PC-3 (cell line): ENCODE results near the gene CARD11. TPM values are rescaled to one million over a fixed set of nuclear protein-coding genes. Genes with fewer than 3 reads are reported as not detected.

Experiments used
- ATAC-seq: fragments of 200-7000 bp; cut with Tn5 transposase; 2 replicates; pipeline ENCODE4 v1.9.1; 2020; ENCODE audit warnings: mild to moderate bottlenecking, moderate library complexity
- BruUV-seq: library from RNA; stranded (reverse); fragments of 400-500 nt; replicated peaks from 2 replicates; lab custom pipeline; 2021; lab: Mats Ljungman, UMichigan
- CTCF ChIA-PET: fragments of 300-600 bp; sonication (Branson Sonifier 250); formaldehyde crosslinking; loops from one replicate; lab custom pipeline; 2022; ENCODE audit warnings: antibody characterized with exemption; lab: Charles Lee
- POLR2A ChIA-PET: fragments of 300-600 bp; sonication (Branson Sonifier 250); formaldehyde crosslinking; loops from one replicate; lab custom pipeline; 2022; ENCODE audit warnings: antibody characterized with exemption; ENCODE audit not compliant: unreplicated experiment; lab: Charles Lee
- DNase-seq: peaks from one replicate; pipeline ENCODE4 v3.0.0-alpha.2; 2015
- H2AFZ ChIP-seq: fragments of 300-600 bp; sonication (generic); 2 replicates; pipeline ENCODE4 v1.6.0; 2016; ENCODE audit warnings: antibody characterized with exemption, low read length
- H3F3A ChIP-seq: fragments of 300-600 bp; sonication (generic); one replicate; pipeline ENCODE4 v1.6.0; 2017; ENCODE audit warnings: antibody characterized with exemption, low read length, control low read depth, mild to moderate bottlenecking; ENCODE audit not compliant: unreplicated experiment
- H3K27ac ChIP-seq: fragments of 300-600 bp; sonication (generic); 2 replicates; pipeline ENCODE4 v1.5.1; 2016; ENCODE audit warnings: mild to moderate bottlenecking, low read length
- H3K27me3 ChIP-seq: fragments of 300-600 bp; sonication (generic); 2 replicates; pipeline ENCODE4 v1.6.1; 2016; ENCODE audit warnings: low read length, mixed read lengths
- H3K36me3 ChIP-seq: fragments of 300-600 bp; sonication (generic); 2 replicates; pipeline ENCODE4 v1.6.1; 2016; ENCODE audit warnings: low read depth, mixed run types, low read length, mixed read lengths
- H3K4me1 ChIP-seq: fragments of 300-600 bp; sonication (generic); 2 replicates; pipeline ENCODE4 v1.5.1; 2016; ENCODE audit warnings: low read length; ENCODE audit not compliant: insufficient read depth
- H3K4me2 ChIP-seq: fragments of 300-600 bp; sonication (generic); 2 replicates; pipeline ENCODE4 v1.6.0; 2016; ENCODE audit warnings: low read length
- H3K4me3 ChIP-seq: fragments of 300-600 bp; sonication (generic); 2 replicates; pipeline ENCODE4 v1.5.1; 2016; ENCODE audit warnings: mild to moderate bottlenecking, low read length, mixed read lengths
- H3K79me2 ChIP-seq: fragments of 300-600 bp; sonication (generic); 2 replicates; pipeline ENCODE4 v1.6.1; 2017; ENCODE audit warnings: low read length, mixed read lengths
- H3K9ac ChIP-seq: fragments of 300-600 bp; sonication (generic); 2 replicates; pipeline ENCODE4 v1.6.0; 2016; ENCODE audit warnings: mild to moderate bottlenecking, low read length
- H3K9me2 ChIP-seq: fragments of 300-600 bp; sonication (generic); replicated peaks from 2 replicates; pipeline ENCODE4 v1.6.1; 2016; ENCODE audit warnings: mixed run types, low read length, mixed read lengths
- H3K9me3 ChIP-seq: fragments of 300-600 bp; sonication (generic); 2 replicates; pipeline ENCODE4 v1.6.1; 2016; ENCODE audit warnings: low read length, mixed read lengths
- H4K20me1 ChIP-seq: fragments of 300-600 bp; sonication (generic); 2 replicates; pipeline ENCODE4 v1.6.1; 2016; ENCODE audit warnings: low read length, mixed read lengths
- EZH2 ChIP-seq: fragments of 300-600 bp; sonication (generic); IDR thresholded peaks from one replicate; pipeline ENCODE4 v1.6.1; 2017; ENCODE audit warnings: antibody characterized with exemption, mild to moderate bottlenecking, low read length; ENCODE audit not compliant: unreplicated experiment
- EZH2phosphoT487 ChIP-seq: fragments of 300-600 bp; sonication (generic); IDR thresholded peaks from 2 replicates; pipeline ENCODE4 v1.6.1; 2018; ENCODE audit warnings: mild to moderate bottlenecking, antibody characterized with exemption, low read length, borderline replicate concordance
- intact Hi-C: fragments of 100-400 bp; cut with micrococcal nuclease; formaldehyde crosslinking; loops from 2 replicates; pipeline ENCODE4 v1.9.0; 2023
- total RNA-seq: library from RNA; depleted of rRNA; stranded (reverse); fragments of >200 nt; gene quantifications from 2 replicates; pipeline ENCODE4 v1.2.3, GENCODE V29; 2014
- TF ChIP-seq, protein P1 (sequence below): fragments of 300-600 bp; sonication (generic); conservative IDR thresholded peaks from 2 replicates; pipeline ENCODE4 v1.5.1; 2017; ENCODE audit warnings: antibody characterized with exemption, low read depth, mild to moderate bottlenecking, low read length

Gene CARD11
- total RNA-seq, 1 experiment from 2014 or later: not detected

DNA sequence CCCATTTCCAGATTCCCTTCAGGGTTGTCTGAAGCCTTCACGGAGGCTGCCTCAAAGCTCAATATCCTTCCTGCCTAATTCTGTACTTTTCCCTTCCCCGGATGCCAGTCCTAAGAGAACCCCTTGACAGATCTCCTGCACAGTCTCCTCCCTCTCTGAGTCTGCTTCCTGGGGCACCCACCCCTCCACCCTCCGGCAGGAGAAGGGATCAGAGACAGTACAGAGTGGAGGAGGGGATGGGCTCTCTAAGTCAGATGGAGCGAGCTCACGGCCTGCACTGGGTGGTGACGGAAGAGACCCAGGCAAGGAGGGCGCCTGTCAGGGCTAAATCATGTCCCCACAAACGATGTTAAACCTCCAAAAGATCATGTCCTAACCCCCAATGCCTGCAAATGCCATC is 48.0 kb upstream of the CARD11 start:
- Histone ChIP-seq H3K4me1 (no peaks in the 10 kb centered on the region), H3K9ac (no peak overlapping the region), H3K36me3 (no peaks in the 10 kb centered on the region), H3K27ac (no peak overlapping the region), H3K4me3 (no peak overlapping the region), H3K79me2 (no peaks in the 10 kb centered on the region), H3F3A (no peaks in the 10 kb centered on the region), H2AFZ (no peak overlapping the region), H3K27me3 (no peaks in the 10 kb centered on the region), H3K9me3 (no peaks in the 10 kb centered on the region), H3K9me2 (no peaks in the 10 kb centered on the region), H4K20me1 (no peaks in the 10 kb centered on the region), H3K4me2 (no peak overlapping the region)
- ATAC-seq (no peak), DNase-seq (no peak)
- ChIA-PET CTCF (interaction anchor here (0.6 kb wide), 1 partner anchor 42 kb away, joined by 8 read pairs; no protein-coding TSS in a partner anchor), POLR2A (interaction anchor here (0.6 kb wide), 1 partner anchor 582 kb away, joined by 4 read pairs; no protein-coding TSS in a partner anchor)
- BruUV-seq: no TSS peak
- intact Hi-C loops: no loop called here
- TF ChIP-seq, protein P1, sequence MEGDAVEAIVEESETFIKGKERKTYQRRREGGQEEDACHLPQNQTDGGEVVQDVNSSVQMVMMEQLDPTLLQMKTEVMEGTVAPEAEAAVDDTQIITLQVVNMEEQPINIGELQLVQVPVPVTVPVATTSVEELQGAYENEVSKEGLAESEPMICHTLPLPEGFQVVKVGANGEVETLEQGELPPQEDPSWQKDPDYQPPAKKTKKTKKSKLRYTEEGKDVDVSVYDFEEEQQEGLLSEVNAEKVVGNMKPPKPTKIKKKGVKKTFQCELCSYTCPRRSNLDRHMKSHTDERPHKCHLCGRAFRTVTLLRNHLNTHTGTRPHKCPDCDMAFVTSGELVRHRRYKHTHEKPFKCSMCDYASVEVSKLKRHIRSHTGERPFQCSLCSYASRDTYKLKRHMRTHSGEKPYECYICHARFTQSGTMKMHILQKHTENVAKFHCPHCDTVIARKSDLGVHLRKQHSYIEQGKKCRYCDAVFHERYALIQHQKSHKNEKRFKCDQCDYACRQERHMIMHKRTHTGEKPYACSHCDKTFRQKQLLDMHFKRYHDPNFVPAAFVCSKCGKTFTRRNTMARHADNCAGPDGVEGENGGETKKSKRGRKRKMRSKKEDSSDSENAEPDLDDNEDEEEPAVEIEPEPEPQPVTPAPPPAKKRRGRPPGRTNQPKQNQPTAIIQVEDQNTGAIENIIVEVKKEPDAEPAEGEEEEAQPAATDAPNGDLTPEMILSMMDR: no peak
- TF ChIP-seq EZH2: no peak
- TF ChIP-seq EZH2phosphoT487: no peak

DNA sequence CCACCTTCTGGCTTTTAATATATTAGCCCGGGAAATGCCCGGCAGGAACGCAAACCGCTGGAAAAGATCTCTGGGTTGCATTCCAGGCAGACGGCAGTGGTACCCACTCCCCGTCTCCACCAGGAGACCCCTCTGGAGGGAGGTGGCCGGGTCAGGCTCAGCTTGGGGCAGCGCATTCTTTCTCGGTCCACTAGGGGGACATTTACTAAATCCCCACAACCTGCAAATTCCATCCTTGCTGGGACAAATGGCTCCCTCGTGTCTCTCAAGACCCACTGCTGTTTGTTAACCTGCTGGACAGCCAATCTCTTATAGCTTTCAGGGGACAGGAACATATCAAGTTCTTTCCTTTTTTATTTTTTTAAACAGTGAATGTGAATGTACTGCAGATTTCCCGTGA is 45.8 kb upstream of the CARD11 start:
- H3K9me2 ChIP-seq: no peaks in the 10 kb centered on the region
- TF ChIP-seq EZH2 (no peak), EZH2phosphoT487 (no peak)
- TF ChIP-seq, protein P1: peak; percentile 55
- DNase-seq: peak; percentile 31
- no peaks in the 10 kb centered on the region for H3K79me2 ChIP-seq
- H3K4me3 ChIP-seq: no peak overlapping the region
- no peak overlapping the region for H3K9ac ChIP-seq
- H4K20me1 ChIP-seq: no peaks in the 10 kb centered on the region
- CTCF ChIA-PET: no interaction called here
- peak overlapping the region; percentile 15; the same call in 1 of the 2 replicates for H2AFZ ChIP-seq
- intact Hi-C loops: no loop called here
- POLR2A ChIA-PET: no interaction called here
- no peaks in the 10 kb centered on the region for H3K4me1 ChIP-seq
- H3K36me3 ChIP-seq: no peaks in the 10 kb centered on the region
- no peaks in the 10 kb centered on the region for H3F3A ChIP-seq
- peak; percentile 53; the same call in 1 of the 2 replicates for ATAC-seq
- H3K27ac ChIP-seq: no peak overlapping the region
- 0 out of 2 replicates have a peak, but pooled peaks cover 9% of the 10 kb centered on the region for H3K27me3 ChIP-seq
- no peak overlapping the region for H3K4me2 ChIP-seq
- no TSS peak for BruUV-seq
- H3K9me3 ChIP-seq: no peaks in the 10 kb centered on the region

DNA sequence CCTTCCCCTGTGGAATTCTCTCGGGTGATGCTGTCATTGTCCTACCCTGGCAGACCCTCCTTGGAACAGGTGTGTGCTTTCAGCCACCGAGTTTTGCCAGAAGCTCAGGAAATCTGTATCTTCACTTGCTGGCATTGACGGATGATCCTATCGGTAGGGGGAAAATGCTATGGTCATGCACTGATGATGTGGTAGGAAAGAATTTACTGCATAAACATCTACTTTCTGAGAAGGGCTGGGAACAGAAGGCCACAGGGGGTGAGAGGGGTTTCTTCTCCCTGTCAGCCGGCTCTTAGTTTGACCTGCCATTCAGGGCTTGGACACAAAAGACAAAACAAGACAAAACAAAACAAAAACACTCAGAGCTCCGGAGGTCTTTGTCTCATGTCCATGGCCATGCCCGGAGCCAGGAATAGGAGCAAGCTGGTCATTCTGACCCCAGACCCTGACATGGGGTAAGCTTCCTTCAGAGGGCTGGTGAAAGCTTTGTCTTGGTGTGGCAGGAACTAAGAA is 43.6 kb upstream of the CARD11 start:
- Histone ChIP-seq H3K4me3 (no peak overlapping the region), H3K79me2 (no peaks in the 10 kb centered on the region), H3K9ac (no peak overlapping the region), H3K9me3 (no peaks in the 10 kb centered on the region), H3K4me1 (no peaks in the 10 kb centered on the region), H3K9me2 (no peaks in the 10 kb centered on the region), H3K4me2 (no peak overlapping the region), H3K27me3 (0 out of 2 replicates have a peak, but pooled peaks cover 9% of the 10 kb centered on the region), H3K27ac (no peak overlapping the region), H3K36me3 (no peaks in the 10 kb centered on the region), H3F3A (no peaks in the 10 kb centered on the region), H4K20me1 (no peaks in the 10 kb centered on the region), H2AFZ (no peak overlapping the region)
- ChIA-PET CTCF (no interaction called here), POLR2A (no interaction called here)
- TF ChIP-seq, protein P1: no peak
- TF ChIP-seq EZH2: no peak
- no TSS peak for BruUV-seq
- DNase-seq (no peak), ATAC-seq (no peak)
- intact Hi-C loops: no loop called here
